ENCODE measurements around the gene TRMT6.

DNA sequence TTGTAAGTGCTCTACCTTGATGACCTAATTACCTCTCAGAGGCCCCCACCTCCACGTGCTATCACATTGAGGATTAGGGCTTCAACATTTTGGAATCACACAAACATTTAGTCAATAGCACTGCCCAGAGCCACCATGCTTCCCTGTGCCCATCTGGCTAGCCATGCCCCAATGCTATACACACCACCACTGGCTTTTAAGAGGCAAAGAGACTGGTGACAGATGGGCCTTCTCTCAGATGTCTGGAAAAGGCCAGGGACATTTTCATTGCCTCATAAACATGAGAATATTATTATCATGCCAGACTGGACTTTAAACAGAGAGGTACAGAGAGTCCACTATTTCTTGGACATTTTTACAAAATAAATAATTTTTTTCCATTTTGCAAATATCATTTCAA is 29.8 kb downstream of the TRMT6 start:
- TF ChIP-seq MAFK (IDR thresholded peaks at IDR 0.05; ENCODE audit: partially characterized antibody) = no peak
- no peak for TF ChIP-seq JUN (IDR thresholded peaks at IDR 0.05)
- TF ChIP-seq FOSL2 (IDR thresholded peaks at IDR 0.05) = no peak
- no peak for TF ChIP-seq FOSL2 (CRISPR knock-in tag; IDR thresholded peaks at IDR 0.05)
- TF ChIP-seq, protein P1, sequence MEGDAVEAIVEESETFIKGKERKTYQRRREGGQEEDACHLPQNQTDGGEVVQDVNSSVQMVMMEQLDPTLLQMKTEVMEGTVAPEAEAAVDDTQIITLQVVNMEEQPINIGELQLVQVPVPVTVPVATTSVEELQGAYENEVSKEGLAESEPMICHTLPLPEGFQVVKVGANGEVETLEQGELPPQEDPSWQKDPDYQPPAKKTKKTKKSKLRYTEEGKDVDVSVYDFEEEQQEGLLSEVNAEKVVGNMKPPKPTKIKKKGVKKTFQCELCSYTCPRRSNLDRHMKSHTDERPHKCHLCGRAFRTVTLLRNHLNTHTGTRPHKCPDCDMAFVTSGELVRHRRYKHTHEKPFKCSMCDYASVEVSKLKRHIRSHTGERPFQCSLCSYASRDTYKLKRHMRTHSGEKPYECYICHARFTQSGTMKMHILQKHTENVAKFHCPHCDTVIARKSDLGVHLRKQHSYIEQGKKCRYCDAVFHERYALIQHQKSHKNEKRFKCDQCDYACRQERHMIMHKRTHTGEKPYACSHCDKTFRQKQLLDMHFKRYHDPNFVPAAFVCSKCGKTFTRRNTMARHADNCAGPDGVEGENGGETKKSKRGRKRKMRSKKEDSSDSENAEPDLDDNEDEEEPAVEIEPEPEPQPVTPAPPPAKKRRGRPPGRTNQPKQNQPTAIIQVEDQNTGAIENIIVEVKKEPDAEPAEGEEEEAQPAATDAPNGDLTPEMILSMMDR (IDR thresholded peaks at IDR 0.05) = no peak
- TF ChIP-seq MYC (IDR thresholded peaks at IDR 0.05; ENCODE audit: borderline replicate concordance, low read length) = no peak
- TF ChIP-seq, protein P2, sequence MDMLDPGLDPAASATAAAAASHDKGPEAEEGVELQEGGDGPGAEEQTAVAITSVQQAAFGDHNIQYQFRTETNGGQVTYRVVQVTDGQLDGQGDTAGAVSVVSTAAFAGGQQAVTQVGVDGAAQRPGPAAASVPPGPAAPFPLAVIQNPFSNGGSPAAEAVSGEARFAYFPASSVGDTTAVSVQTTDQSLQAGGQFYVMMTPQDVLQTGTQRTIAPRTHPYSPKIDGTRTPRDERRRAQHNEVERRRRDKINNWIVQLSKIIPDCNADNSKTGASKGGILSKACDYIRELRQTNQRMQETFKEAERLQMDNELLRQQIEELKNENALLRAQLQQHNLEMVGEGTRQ (IDR thresholded peaks at IDR 0.05) = no peak
- TF ChIP-seq POLR2A (IDR thresholded peaks at IDR 0.05; ENCODE audit: low read length) = no peak
- TF ChIP-seq HEYL (CRISPR knock-in tag; IDR thresholded peaks at IDR 0.05) = no peak
- no peak for TF ChIP-seq NFE2L2 (conservative IDR thresholded peaks at IDR 0.05; ENCODE audit: low read length)
- TF ChIP-seq EP300 (IDR thresholded peaks at IDR 0.05) = no peak
- TF ChIP-seq, protein P3, sequence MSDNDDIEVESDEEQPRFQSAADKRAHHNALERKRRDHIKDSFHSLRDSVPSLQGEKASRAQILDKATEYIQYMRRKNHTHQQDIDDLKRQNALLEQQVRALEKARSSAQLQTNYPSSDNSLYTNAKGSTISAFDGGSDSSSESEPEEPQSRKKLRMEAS (IDR thresholded peaks at IDR 0.05) = no peak

Measured in A549 (cell line).